Osteocyte (in vitro differentiated cells): ENCODE data around the gene C2CD5. TPM values are rescaled to one million over a fixed set of nuclear protein-coding genes. Genes with fewer than 3 reads are reported as not detected.
"Not testable (repeated sequence)": the region's sequence is repeated elsewhere in the genome, so short reads cannot be mapped to it uniquely, and the experiment has no call there.

Experiments used
- DNase-seq: peaks from one replicate; pipeline ENCODE4 v3.0.0; 2021; ENCODE audit warnings: mixed read lengths; ENCODE audit not compliant: unreplicated experiment; ENCODE audit errors: extremely low spot score
- H3K27ac Mint-ChIP-seq: one replicate; pipeline ENCODE4 v1.8.0; 2021; ENCODE audit warnings: mild to moderate bottlenecking, mixed read lengths; ENCODE audit not compliant: unreplicated experiment
- H3K27me3 Mint-ChIP-seq: one replicate; pipeline ENCODE4 v1.8.0; 2021; ENCODE audit warnings: mixed read lengths; ENCODE audit not compliant: unreplicated experiment
- H3K36me3 Mint-ChIP-seq: one replicate; pipeline ENCODE4 v1.8.0; 2021; ENCODE audit warnings: mixed read lengths; ENCODE audit not compliant: unreplicated experiment
- H3K4me1 Mint-ChIP-seq: one replicate; pipeline ENCODE4 v1.8.0; 2021; ENCODE audit warnings: mixed read lengths; ENCODE audit not compliant: unreplicated experiment
- H3K4me3 Mint-ChIP-seq: one replicate; pipeline ENCODE4 v1.8.0; 2021; ENCODE audit warnings: mild to moderate bottlenecking, moderate library complexity, mixed read lengths; ENCODE audit not compliant: unreplicated experiment
- H3K9me3 Mint-ChIP-seq: one replicate; pipeline ENCODE4 v1.8.0; 2021; ENCODE audit warnings: mixed read lengths; ENCODE audit not compliant: unreplicated experiment
- CTCF ChIP-seq: fragments of 200-600 bp; sonication (generic); IDR thresholded peaks from 2 replicates; pipeline ENCODE4 v1.5.0; 2021; ENCODE audit warnings: antibody characterized with exemption, mild to moderate bottlenecking, moderate library complexity
- total RNA-seq: library from RNA; stranded (reverse); gene quantifications from 2 replicates; pipeline ENCODE4 v1.2.1, GENCODE V29; 2021

Gene C2CD5
- total RNA-seq, 1 donor from 2014 or later, result 38.6 TPM

DNA sequence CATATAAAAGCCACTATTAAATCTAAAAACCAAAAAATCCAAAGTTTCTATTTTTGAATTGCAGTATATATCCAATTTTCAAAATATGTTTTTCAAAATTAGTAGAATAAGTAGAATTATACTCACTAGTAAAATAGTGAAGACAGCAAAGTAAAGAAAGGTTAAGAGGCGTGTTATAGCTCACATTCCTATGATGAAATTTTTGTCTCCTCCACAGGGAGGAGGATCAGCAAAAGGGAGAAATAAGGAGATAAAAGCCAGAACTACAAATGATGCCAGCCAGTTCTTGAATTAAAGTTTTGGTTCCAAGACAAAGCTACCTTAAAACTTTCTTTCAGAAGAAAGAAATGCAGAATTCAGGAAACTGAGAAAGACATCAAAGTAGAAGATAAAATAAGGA lies 50.0 kb downstream of the C2CD5 start:
- DNase-seq, result no peak
- H3K9me3 Mint-ChIP-seq, result no peaks in the 10 kb centered on the region
- H3K36me3 Mint-ChIP-seq, result peaks cover 29% of the 10 kb centered on the region
- no peak for TF ChIP-seq CTCF
- H3K4me3 Mint-ChIP-seq, result no peak overlapping the region
- H3K27me3 Mint-ChIP-seq, result no peaks in the 10 kb centered on the region
- peaks cover 5% of the 10 kb centered on the region for H3K4me1 Mint-ChIP-seq
- no peak overlapping the region for H3K27ac Mint-ChIP-seq

- Mint-ChIP-seq H3K9me3 (no peaks in the 10 kb centered on the region), H3K4me3 (no peak overlapping the region), H3K27me3 (no peaks in the 10 kb centered on the region), H3K27ac (no peak overlapping the region), H3K4me1 (peaks cover 5% of the 10 kb centered on the region), H3K36me3 (peaks cover 41% of the 10 kb centered on the region)
- no peak for TF ChIP-seq CTCF
- DNase-seq, result no peak
These were observed 53.3 kb downstream of the C2CD5 start for GRCh38 chr12:22491034-22491433.

DNA sequence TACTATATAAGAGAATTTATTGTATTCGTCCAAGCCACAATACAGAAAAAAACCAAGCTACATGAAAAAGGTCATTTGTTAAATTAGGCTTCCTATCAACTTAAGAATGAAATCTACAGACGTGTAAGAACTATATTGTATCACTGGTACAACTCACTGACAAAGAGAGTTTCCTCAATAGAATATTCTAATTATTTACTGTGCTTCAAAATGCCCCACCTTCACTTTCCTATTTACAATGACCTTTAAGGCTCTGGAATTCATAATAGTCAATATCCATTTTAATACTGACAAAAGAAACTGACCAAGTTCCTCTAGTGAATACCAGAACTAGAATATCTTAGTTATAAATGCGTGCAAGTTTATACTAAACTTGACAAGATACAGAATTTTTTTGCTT lies 55.9 kb downstream of the C2CD5 start:
- Mint-ChIP-seq H3K27me3 (no peaks in the 10 kb centered on the region), H3K9me3 (no peaks in the 10 kb centered on the region), H3K4me1 (peaks cover 4% of the 10 kb centered on the region), H3K36me3 (peaks cover 47% of the 10 kb centered on the region), H3K27ac (no peak overlapping the region), H3K4me3 (no peak overlapping the region)
- TF ChIP-seq CTCF, result no peak
- DNase-seq, result no peak

DNA sequence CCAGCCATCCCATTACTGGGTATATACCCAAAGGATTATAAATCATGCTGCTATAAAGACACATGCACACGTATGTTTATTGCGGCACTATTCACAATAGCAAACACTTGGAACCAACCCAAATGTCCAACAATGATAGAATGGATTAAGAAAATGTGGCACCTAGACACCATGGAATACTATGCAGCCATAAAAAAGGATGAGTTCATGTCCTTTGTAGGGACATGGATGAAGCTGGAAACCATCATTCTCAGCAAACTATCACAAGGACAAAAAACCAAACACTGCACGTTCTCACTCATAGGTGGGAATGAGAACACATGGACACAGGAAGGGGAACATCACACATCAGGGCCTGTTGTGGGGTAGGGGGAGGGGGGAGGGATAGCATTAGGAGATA lies 56.7 kb downstream of the C2CD5 start:
- H3K27ac Mint-ChIP-seq, H3K27me3 Mint-ChIP-seq, H3K4me1 Mint-ChIP-seq, H3K4me3 Mint-ChIP-seq, H3K9me3 Mint-ChIP-seq, DNase-seq: not testable (repeated sequence)
- peaks cover 45% of the 10 kb centered on the region for H3K36me3 Mint-ChIP-seq

DNA sequence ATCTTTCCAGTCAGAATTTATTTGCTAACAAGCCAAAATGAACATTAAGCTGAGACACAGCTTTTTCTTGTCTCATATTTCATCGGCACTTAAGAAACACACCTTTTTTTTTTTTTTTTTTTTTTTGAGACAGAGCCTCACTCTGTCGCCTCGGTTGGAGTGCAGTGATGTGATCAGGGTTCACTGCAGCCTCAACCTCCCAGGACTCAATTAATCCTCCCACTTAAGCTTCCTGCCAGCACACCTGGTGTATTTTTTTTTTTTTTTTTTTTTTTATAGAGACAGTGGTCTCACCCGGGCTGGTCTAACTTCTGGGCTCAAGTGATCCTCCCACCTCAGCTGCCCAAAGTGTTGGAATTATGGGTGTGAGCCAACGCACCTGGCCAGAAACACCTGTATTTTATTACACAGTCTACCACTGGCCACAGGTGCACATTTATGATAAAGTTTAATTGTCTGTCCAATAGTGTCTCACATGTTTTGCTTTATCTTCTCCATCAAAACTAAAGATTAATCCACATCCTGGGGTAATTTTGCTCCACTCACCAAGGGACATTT lies 62.7 kb downstream of the C2CD5 start:
- peaks cover 23% of the 10 kb centered on the region for H3K4me1 Mint-ChIP-seq
- H3K27ac Mint-ChIP-seq, result no peak overlapping the region
- no peak overlapping the region for H3K4me3 Mint-ChIP-seq
- H3K27me3 Mint-ChIP-seq, result no peaks in the 10 kb centered on the region
- no peaks in the 10 kb centered on the region for H3K9me3 Mint-ChIP-seq
- DNase-seq, result no peak
- H3K36me3 Mint-ChIP-seq, result peaks cover 24% of the 10 kb centered on the region
- no peak for TF ChIP-seq CTCF

GRCh38 chr12:22480814-22481213 lies 63.5 kb downstream of the C2CD5 start:
- peak overlapping the region; percentile 4 for H3K27ac Mint-ChIP-seq
- not testable (repeated sequence) for DNase-seq, H3K4me3 Mint-ChIP-seq, H3K27me3 Mint-ChIP-seq, H3K9me3 Mint-ChIP-seq
- H3K36me3 Mint-ChIP-seq, result peaks cover 24% of the 10 kb centered on the region
- H3K4me1 Mint-ChIP-seq, result peaks cover 31% of the 10 kb centered on the region
